HUES48 (cell line): ENCODE measurements around the gene PCDH12.

ENCODE experiments used
- H3K27ac ChIP-seq: one replicate; pipeline ENCODE4 v1.7.0; 2013; ENCODE audit warnings: low read depth, low read length, inconsistent platforms
- H3K27me3 ChIP-seq: 2 replicates; pipeline ENCODE4 v1.6.1; 2013; ENCODE audit warnings: mild to moderate bottlenecking, low read length; ENCODE audit not compliant: control insufficient read depth, insufficient read depth
- H3K36me3 ChIP-seq: 2 replicates; pipeline ENCODE4 v1.6.1; 2013; ENCODE audit warnings: low read length; ENCODE audit not compliant: control insufficient read depth, insufficient read depth
- H3K4me1 ChIP-seq: 2 replicates; pipeline ENCODE4 v1.6.1; 2013; ENCODE audit warnings: mild to moderate bottlenecking, low read length; ENCODE audit not compliant: control insufficient read depth, insufficient read depth
- H3K4me3 ChIP-seq: 2 replicates; pipeline ENCODE4 v1.5.1; 2013; ENCODE audit warnings: mild to moderate bottlenecking, low read depth, low read length
- H3K9ac ChIP-seq: 2 replicates; pipeline ENCODE4 v1.6.1; 2013; ENCODE audit warnings: mild to moderate bottlenecking, low read depth, low read length, moderate library complexity
- H3K9me3 ChIP-seq: 2 replicates; pipeline ENCODE4 v1.6.1; 2013; ENCODE audit warnings: low read length; ENCODE audit not compliant: control insufficient read depth, insufficient read depth

The PCDH12 gene

GRCh38 chr5:141950207-141951005, 7.6 kb downstream of the PCDH12 start:
- Histone ChIP-seq H3K27me3 (no peaks in the 10 kb centered on the region), H3K9ac (no peak overlapping the region), H3K4me3 (no peak overlapping the region), H3K36me3 (no peaks in the 10 kb centered on the region), H3K4me1 (peaks cover 5% of the 10 kb centered on the region; the same call in 1 of the 2 replicates), H3K9me3 (no peaks in the 10 kb centered on the region), H3K27ac (no peak overlapping the region)

DNA sequence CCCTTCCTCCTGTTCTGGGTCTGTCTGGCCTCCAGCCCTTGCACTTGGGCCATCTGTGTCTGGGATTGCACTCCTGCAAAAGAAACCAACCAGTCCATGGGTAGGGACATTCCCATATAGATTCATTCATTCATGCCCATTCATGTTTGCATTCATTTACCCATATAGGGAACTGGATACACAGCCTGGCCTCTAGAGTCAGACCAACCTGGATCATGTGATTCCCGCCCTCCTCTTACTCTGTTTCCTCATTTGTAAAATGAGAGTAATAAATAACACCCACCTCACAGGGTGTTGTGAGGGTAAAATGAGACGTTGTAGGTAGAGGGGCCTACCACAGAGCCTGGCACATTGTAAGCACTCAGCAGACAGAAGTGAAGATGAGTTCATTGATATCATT, 8.5 kb downstream of the PCDH12 start:
- H3K9me3 ChIP-seq, result no peaks in the 10 kb centered on the region
- H3K27me3 ChIP-seq, result no peaks in the 10 kb centered on the region
- no peaks in the 10 kb centered on the region for H3K36me3 ChIP-seq
- H3K27ac ChIP-seq, result no peak overlapping the region
- no peak overlapping the region for H3K9ac ChIP-seq
- H3K4me3 ChIP-seq, result no peak overlapping the region
- peaks cover 5% of the 10 kb centered on the region; the same call in 1 of the 2 replicates for H3K4me1 ChIP-seq

DNA sequence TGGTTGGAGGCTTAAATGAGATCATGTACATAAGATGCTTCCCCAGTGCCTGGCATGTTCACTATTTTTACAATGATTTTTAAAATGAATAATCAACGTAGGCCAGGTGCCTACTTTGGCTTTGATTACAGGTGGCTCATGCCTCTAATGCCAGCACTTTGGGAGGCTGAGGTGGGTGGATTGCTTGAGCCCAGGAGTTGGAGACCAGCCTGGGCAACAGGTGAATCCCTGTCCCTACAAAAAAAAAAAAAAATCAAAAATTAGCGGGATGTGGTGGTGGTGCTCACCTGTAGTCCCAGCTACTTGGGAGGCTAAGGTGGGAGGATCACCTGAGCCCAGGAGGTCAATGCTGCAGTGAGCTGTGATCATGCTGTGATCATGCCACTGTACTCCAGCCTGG, 9.2 kb downstream of the PCDH12 start:
- Histone ChIP-seq H3K9ac (no peak overlapping the region), H3K9me3 (no peaks in the 10 kb centered on the region), H3K4me1 (peaks cover 5% of the 10 kb centered on the region; the same call in 1 of the 2 replicates), H3K27ac (no peak overlapping the region), H3K36me3 (no peaks in the 10 kb centered on the region), H3K4me3 (no peak overlapping the region), H3K27me3 (no peaks in the 10 kb centered on the region)

- Histone ChIP-seq H3K9me3 (no peaks in the 10 kb centered on the region), H3K4me3 (no peak overlapping the region), H3K4me1 (peaks cover 5% of the 10 kb centered on the region; the same call in 1 of the 2 replicates), H3K9ac (no peak overlapping the region), H3K27ac (no peak overlapping the region), H3K36me3 (no peaks in the 10 kb centered on the region), H3K27me3 (no peaks in the 10 kb centered on the region; the same call in 1 of the 2 replicates)
Measured at GRCh38 chr5:141947316-141947715, 10.7 kb downstream of the PCDH12 start.

GRCh38 chr5:141945511-141946051, 12.4 kb downstream of the PCDH12 start:
- Histone ChIP-seq H3K9ac (no peak overlapping the region), H3K9me3 (no peaks in the 10 kb centered on the region), H3K4me1 (no peaks in the 10 kb centered on the region; the same call in 1 of the 2 replicates), H3K27me3 (no peaks in the 10 kb centered on the region; the same call in 1 of the 2 replicates), H3K36me3 (no peaks in the 10 kb centered on the region), H3K4me3 (no peak overlapping the region), H3K27ac (no peak overlapping the region)

GRCh38 chr5:141944076-141944475, 13.9 kb downstream of the PCDH12 start:
- Histone ChIP-seq H3K9ac (no peak overlapping the region), H3K4me3 (no peak overlapping the region), H3K4me1 (no peaks in the 10 kb centered on the region; the same call in 1 of the 2 replicates), H3K27me3 (no peaks in the 10 kb centered on the region; the same call in 1 of the 2 replicates), H3K9me3 (no peaks in the 10 kb centered on the region), H3K36me3 (peaks cover 10% of the 10 kb centered on the region), H3K27ac (no peak overlapping the region)

DNA sequence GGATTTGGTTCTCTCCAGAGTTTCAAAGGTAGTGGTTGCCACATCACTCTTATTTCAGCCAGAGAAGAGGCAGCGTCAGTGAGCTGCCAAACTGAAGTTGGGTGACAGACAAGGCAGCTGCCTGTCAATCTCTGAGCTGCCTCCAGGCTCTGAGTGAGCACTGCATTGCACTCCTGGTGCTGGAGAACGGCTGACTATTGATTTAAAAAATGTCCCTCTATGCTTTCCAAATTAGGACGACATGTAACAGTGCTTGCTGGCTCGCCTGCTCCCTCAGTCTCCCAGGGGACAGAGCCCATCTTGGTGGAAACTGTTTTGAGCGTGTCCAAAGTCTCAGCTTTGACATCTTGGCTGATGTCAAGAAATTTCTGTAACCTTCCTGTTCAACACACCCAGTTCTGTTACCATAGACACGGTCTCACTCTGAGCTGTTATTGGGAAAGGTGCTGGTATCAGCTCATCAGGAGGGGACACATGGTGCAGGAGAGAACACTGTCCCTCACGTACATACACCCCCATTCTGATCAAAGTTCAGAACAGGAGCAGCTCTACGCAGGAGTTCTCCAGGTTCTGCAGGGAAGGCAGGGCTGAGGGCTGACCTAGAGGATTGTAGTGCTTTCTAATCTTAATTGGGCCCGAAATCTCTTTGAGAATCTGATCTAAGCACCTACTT, 15.7 kb downstream of the PCDH12 start:
- H3K9ac ChIP-seq, result no peak overlapping the region
- no peaks in the 10 kb centered on the region; the same call in 1 of the 2 replicates for H3K27me3 ChIP-seq
- no peaks in the 10 kb centered on the region for H3K9me3 ChIP-seq
- H3K4me1 ChIP-seq, result no peaks in the 10 kb centered on the region
- H3K4me3 ChIP-seq, result no peak overlapping the region
- no peak overlapping the region for H3K27ac ChIP-seq
- peaks cover 22% of the 10 kb centered on the region for H3K36me3 ChIP-seq

- H3K9ac ChIP-seq, result no peak overlapping the region
- no peak overlapping the region for H3K27ac ChIP-seq
- H3K36me3 ChIP-seq, result peaks cover 27% of the 10 kb centered on the region
Measured at GRCh38 chr5:141941779-141942178, 16.2 kb downstream of the PCDH12 start.

GRCh38 chr5:141941307-141941706, 16.7 kb downstream of the PCDH12 start:
- Histone ChIP-seq H3K27ac (no peak overlapping the region), H3K36me3 (peaks cover 32% of the 10 kb centered on the region), H3K9me3 (no peaks in the 10 kb centered on the region), H3K9ac (no peak overlapping the region), H3K4me1 (no peaks in the 10 kb centered on the region), H3K27me3 (no peaks in the 10 kb centered on the region; the same call in 1 of the 2 replicates), H3K4me3 (no peak overlapping the region)

More at GRCh38 chr5:141941779-141942178, 16.2 kb downstream of the PCDH12 start:
- Histone ChIP-seq H3K9me3 (no peaks in the 10 kb centered on the region), H3K4me3 (no peak overlapping the region), H3K27me3 (no peaks in the 10 kb centered on the region; the same call in 1 of the 2 replicates), H3K4me1 (no peaks in the 10 kb centered on the region)

DNA sequence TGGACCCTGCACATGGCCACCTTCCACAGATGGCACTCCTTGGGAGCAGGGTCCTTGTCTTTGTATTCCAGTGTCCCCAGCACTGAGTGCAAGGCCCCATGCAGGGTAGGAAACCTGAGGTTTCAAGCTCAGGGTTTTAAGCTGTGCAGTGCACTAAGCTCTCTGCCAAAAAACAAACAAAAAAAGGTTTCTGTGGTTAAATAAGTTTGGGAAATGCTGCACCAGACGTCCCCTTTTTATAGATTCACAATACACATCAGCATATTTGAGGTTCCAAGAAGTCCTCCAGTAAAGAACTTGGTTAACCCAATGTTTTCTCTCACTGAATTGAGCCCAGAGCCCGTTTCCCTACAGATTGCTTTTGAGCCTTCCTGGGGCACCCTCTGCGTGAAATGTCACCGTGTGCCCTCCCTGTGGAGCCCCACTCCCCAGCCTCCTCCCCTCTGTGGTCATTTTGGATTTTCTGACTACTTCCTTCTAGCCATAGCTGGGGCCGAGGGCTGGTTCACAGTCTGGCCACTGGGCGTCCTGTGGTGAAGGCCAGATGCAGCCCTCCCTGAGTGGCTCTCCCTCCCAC, 17.2 kb downstream of the PCDH12 start:
- peaks cover 37% of the 10 kb centered on the region for H3K36me3 ChIP-seq
- no peaks in the 10 kb centered on the region for H3K4me1 ChIP-seq
- H3K4me3 ChIP-seq, result no peak overlapping the region
- no peak overlapping the region for H3K9ac ChIP-seq
- peak overlapping the region; percentile 16 for H3K27ac ChIP-seq
- no peaks in the 10 kb centered on the region; the same call in 1 of the 2 replicates for H3K27me3 ChIP-seq
- no peaks in the 10 kb centered on the region for H3K9me3 ChIP-seq
